Measurements from ENCODE around the gene ZMYND10.

Gene ZMYND10

DNA sequence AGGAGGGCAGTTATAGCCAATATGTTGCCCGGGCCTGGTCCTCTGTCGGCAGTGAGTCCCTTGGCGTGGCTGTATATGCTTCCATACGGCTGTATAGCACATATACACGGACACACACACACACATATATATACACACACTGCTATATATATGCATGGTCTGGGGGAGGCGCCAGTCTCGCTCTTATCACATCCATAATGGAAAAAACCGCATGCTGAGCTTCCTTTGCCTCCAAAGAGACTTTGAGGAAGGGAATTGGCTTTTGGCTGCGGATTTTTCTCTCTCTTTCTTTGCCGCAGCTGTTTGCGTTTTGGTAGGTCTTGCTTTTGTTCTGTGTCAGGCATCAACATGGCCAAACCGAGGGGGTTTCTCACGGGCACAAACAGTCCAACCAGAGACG, 25.1 kb upstream of the ZMYND10 start:
- DNase-seq: peak; percentile 80

GRCh38 chr3:50369012-50369670, 23.6 kb upstream of the ZMYND10 start:
- no peak for DNase-seq

DNA sequence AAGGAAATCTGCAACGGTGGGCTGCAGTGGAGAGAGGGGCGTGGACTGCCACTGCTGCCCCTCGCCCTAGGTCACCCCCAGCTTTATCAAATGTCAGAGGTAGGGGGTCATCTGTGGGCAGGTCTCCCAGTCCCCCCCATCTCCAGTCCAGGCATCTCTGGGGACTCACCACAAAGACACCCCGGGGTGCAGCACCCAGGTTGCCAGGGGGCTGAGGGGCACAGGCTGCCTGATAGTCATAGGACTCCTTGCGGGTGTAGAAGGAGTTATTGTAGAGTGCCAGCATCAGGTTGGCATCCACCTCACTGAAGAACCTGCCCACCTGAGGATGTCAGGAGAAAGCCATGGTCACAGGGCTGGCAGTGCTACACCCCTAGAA, 20.3 kb upstream of the ZMYND10 start:
- DNase-seq: no peak

GRCh38 chr3:50365080-50365841, 19.7 kb upstream of the ZMYND10 start:
- DNase-seq: peak; percentile 88

GRCh38 chr3:50364573-50365079, 19.1 kb upstream of the ZMYND10 start:
- DNase-seq: peak; percentile 79

GRCh38 chr3:50359760-50360110, 14.2 kb upstream of the ZMYND10 start:
- no peak for DNase-seq

DNA sequence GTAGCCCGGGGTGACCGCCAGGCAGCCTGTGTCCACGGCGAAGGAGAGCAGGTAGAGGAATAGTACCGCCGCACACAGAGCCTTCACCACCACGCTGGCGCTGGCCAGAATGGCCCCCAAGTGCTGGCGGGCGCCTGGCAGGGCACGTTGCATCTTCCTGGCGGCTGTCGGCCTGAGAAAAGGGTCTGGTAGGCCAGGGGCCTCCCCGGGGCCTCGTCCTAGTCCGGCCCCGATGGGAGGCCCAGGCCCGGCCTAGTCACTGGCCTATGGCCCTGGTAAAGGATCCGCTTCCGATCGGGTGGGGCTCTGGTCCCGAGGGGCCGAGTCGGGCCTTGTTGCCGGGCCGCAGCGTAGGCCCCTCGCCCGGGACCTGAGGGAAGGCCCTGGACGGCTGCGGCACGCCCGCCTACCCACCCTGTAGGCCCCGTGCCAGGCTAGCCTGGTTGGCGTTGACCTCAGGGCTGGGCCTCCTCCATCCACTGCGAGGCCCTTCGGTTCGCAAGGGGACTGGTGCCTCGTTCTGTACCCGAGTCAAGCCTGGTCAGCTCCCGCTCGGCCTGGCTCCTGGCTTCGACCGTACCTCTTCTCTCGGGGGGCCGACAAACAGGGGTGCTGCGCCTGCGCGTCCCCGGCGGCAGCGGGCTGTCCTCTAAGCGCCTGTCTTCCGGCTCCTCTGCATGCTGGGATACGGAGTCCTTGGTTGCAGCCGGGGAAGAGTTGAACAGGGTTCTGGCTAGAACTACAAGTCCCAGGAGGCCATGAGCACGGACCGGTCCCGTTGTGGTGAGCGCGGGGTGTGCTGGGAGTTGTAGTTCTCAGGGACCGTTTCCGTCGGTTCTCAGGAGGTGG, 13.6 kb upstream of the ZMYND10 start, which contains the start of gene TMEM115:
TSS of gene TMEM115 (minus strand) at position 611 of the 849 bp plus-strand sequence. CDS start at position 153, 458 bp downstream.
- peak; percentile 99 for DNase-seq

- peak; percentile 0 for DNase-seq
Observed at GRCh38 chr3:50358355-50358910, 12.9 kb upstream of the ZMYND10 start.

DNA sequence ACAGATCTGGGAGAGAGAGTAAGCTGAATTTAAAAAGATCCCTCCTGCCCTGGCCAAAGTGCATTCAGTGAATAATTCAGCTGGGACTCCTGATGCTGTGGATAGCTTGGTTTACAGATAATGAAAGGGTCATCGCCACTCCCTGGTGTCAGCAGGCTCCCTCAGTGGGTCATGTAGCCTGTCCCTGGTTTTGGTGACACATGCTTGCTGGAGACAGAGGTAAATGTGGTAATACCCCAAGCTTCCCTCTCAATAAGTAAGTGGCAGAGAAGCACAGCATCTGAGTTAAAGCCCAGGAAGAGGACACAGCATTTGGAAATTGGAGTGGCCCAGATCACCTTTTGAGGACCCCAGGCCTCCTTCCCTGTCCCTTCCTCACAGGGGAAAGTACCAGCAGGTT, 11.9 kb upstream of the ZMYND10 start:
- DNase-seq: no peak

DNA sequence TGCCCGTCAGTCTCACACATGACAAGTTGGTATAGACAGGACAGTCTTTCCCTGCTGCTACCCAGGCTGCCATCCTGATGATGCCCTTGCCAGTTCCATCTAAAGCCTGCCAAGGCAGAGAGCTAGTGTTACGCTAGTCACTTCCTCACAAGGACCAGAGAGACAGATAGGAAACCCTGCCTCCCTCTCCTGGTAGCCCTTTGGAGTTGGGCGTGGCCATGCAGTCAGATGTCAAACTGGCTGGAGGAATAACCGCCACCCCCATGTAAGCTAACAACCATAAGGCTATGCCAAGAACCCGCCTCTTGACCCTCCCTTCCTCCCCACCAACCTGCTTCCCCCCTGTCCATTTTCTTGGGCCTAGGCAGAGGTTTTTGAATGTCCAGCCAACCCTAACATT, 11.0 kb upstream of the ZMYND10 start:
- DNase-seq: no peak

- DNase-seq: no peak
Observed at GRCh38 chr3:50355829-50356552, 10.5 kb upstream of the ZMYND10 start.

GRCh38 chr3:50354850-50355249, 9.3 kb upstream of the ZMYND10 start:
- DNase-seq: no peak

DNA sequence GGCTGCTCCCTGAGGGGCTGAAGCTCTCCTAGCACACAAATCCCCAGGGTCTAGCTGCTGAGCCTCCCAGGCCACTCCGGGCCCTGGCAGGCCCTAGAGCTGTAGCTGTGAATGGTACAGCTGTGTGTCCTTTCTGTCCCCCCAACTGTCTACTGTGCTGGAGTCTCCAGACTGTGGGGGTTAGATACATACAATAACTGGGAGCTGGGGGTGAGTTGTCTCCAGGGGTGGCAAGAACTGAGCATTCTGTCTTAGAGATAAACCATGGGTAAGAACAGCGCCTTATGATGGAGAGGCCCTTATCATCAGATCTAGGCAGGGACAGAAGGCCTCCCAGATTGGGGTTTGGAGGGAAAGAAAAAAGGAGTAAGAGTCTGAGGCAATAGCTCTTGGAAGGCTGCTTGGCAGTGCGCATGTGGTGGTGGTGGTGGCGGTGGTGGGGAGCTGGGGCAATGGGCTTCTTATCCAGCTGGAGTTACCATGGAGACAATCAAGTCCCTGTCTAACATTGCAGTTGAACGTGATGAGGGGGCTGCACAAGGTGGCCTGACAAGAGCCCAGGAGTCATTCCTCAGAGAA, 8.7 kb upstream of the ZMYND10 start:
- DNase-seq: no peak

- no peak for DNase-seq
Observed at GRCh38 chr3:50353245-50354004, 7.9 kb upstream of the ZMYND10 start.

- DNase-seq: no peak
Observed at GRCh38 chr3:50352781-50353180, 7.2 kb upstream of the ZMYND10 start.

- DNase-seq: no peak
Observed at GRCh38 chr3:50351323-50351697, 5.8 kb upstream of the ZMYND10 start.

GRCh38 chr3:50350527-50351322, 5.2 kb upstream of the ZMYND10 start, which contains the start of the genes CYB561D2 and NPRL2:
CYB561D2 (plus strand) TSS chr3:50350862; CDS start chr3:50351434, 572 bp downstream.
NPRL2 (minus strand) TSS chr3:50350775; CDS start chr3:50350652, 123 bp downstream.
- DNase-seq: peak; percentile 98

- no peak for DNase-seq
Observed at GRCh38 chr3:50350213-50350526, 4.6 kb upstream of the ZMYND10 start.

DNA sequence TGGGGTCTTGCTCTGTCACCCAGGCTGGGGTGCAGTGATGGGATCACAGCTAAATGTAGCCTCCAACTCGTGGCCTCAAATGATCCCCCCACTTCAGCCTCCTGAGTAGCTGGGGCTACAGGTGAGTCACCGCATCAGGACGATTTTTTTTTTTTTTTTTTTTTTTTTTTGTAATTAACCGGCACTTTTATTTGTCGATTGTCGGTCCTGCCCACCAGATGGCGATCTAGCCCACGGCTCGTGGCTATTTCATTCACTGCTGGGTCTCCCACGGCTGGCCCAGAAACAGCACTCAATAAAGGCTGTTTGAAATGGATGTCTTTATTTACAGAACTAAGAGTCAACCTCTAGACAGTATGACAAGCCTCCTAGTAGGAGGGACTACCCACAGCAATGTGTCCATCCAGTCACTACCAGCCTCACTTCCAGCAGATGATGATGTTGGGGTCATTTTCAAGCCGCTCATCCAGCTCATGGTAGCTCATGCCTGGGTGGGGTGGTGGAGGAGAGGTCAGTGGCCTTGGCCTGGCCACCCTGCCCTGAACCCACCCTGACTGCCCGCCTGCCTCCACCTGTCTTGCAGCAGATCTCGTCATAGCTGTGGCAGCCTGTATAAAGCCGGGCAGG, 1.8 kb upstream of the ZMYND10 start:
- DNase-seq: peak; percentile 93

- no peak for DNase-seq
Observed at GRCh38 chr3:50345008-50345407, 524 bp downstream of the ZMYND10 start.
